NCI-H2107 treated with DMSO at 0.1 percent for 48 hours (cell line): ENCODE data around the gene CELF2.

Experiments used
- DNase-seq: peaks from one replicate; lab custom pipeline; 2025; ENCODE audit not compliant: unreplicated experiment; lab: John Stamatoyannopoulos, UW

Gene CELF2

DNA sequence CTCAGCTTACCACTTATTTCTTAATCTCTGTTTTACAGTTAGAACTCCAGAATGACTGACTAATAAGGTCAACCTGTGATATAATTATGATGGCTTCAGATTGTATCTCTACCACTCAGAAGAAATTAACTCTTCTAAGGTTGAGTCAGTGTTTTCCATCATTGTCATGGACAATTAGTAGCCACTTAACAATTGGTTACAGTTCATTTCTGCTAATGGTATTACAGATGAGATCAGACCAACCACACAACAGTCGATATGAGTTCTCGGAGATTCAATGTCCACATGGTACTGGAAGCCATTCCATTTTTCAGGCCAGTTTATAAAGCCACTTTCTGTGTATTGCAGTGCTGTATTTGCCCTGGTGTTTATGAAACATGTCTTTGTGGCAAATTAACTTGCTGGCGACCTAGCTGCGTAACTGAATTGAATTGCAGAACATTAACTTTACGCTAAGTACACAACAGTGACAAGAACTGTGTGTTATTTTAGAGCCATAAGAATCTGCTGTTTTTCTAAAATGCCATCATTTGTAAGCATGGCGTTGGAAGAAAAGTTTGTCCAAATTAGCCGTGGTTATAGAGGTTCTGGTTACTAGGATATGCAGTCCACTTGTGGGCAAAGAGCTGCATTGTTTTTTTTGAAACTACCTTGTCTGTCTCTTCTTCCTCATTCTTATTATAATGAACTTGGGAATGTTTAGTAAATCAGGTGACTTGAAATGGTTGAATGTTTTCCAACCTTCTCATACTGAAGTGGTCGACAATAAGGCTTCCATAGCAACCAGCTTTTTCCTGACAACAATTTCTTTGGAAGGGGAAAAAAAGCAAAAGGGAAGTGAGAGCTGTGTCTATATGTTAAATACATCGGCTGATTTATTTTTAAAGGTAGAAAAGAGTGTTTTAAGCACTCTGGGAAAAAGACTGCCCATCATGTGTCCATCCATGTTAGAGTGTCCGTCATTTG is 76.4 kb downstream of the CELF2 start:
- no peak for DNase-seq

DNA sequence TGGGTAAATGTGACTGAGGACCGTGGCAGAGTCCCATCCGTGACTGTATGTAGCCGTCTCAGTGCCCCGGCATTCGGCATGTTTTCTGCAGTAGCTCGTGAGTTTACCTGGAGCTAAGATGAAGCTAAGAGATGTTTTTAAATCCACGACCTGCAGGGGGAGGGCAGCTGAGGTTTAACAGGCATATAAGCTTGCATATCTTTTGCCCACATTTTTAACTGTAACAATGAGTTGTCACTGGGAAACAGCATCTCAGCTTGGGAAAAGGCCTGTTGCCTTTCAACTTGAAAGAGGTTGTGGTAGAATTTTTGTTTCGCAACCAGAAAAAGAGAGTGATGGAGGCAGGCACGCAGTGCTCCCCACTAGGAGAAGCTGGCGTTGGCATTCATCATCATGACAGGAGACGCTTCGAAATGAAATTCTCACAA is 77.7 kb downstream of the CELF2 start:
- DNase-seq: no peak

DNA sequence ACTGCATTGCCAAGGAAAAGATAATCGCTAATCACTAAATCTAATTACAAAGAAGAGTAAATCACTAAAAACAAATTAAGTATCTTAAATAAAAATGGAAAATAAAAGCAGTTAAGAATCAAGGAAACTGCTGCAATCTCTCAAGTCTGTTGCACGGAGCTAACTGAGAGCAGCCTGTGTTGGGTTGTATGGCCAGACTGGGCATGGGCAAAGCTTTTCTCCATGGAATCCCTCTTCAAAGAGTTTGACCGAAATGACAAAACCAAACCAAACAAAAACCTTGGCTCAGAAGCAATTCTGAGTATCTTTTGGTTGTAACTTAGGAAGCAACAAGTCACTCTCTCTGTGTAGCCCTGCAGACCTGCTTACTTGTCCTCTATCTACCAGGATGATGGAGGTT is 78.8 kb downstream of the CELF2 start:
- no peak for DNase-seq

DNA sequence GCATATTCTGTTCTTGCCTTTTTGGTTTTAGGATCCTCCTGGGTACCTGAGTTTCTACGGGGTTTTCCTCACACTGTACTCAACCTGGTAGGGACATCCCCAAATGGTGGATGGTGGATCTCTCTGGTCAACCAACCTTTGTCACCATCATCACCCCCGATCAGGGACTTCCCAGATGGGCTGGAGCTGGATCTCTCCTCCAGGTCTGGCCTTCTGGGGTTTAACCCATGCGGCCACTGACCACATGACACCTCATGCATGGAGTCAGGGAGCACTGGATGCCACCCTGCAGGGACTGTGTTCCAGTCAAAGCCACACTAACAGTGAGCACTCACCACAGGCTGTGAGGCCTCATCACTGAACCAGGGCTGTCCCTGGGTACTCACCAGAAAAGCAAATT is 80.0 kb downstream of the CELF2 start:
- no peak for DNase-seq

DNA sequence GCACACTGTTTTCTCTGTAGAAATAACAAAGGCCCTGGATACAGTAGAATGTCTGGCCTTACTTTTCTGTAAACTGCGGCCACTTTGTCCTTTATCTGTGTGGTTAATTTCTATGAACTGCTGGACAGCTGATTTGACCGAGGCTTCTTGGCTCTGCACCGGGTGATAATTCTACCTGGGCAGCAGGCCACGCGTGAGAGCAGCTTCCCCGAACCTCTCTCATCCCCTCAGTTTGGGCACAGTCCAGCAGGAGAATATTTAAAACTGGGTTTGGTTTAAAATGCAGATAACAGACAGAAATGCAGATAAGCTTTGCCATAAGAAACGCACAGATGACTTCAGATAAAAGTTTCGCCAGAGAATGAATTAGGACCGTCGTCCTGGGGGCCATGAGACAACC is 81.0 kb downstream of the CELF2 start:
- no peak for DNase-seq

DNA sequence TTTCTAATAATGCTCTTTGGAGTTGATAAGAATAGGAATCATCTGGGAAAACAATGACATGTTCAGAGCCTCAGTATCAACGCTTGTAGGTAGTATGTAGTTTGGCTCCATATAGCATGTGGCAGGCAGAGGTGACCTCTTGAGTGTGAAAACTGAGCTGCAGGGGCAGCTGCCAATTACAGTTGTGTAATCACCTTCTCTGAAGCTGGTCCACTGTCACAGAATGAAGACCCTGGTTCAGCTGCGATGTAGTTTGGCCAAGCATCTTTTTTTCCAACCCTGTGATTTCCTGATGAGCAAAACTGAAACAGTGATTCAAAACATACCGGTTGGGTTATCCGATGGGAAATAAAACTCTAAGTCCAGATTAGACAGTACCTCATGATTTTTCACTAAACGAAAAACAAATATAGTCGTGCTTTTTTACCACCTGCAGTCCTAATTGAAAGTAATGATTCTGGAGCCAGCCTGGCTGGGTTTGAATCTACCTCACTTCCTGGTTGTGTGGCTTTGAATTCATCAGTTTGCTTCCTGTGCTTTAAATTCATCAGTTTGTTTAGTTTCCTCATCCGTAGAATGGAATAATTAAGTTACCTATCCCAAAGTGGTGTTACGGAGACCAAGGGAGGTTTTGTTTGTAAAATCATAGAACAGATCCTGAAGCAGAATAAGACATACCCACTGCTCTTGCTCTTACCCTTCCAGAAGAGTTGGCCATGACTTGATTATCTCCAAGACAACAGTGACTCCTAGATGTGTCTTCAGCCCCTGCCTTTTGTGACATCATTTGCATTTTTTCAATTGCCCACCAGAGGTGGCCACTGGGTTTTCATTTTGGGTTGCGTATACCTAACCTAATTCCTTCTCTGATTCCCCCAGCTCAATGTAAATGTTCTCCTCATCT is 87.4 kb downstream of the CELF2 start:
- no peak for DNase-seq

DNA sequence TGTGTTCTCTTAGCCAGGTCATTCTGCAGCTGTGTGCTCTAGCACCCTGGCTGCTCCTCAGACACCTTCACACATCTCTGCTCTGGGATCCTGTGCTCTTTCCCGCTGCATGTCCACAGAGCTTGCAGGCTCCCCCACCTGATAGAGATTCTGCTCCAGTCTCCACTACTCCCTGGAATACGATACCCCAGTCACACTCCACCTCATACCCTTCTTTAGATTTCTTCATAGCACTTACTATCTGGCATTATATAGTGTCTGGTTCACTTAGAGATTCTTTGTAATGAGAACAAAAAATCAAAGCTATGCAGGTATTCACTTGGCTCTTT is 88.0 kb downstream of the CELF2 start:
- DNase-seq: no peak

DNA sequence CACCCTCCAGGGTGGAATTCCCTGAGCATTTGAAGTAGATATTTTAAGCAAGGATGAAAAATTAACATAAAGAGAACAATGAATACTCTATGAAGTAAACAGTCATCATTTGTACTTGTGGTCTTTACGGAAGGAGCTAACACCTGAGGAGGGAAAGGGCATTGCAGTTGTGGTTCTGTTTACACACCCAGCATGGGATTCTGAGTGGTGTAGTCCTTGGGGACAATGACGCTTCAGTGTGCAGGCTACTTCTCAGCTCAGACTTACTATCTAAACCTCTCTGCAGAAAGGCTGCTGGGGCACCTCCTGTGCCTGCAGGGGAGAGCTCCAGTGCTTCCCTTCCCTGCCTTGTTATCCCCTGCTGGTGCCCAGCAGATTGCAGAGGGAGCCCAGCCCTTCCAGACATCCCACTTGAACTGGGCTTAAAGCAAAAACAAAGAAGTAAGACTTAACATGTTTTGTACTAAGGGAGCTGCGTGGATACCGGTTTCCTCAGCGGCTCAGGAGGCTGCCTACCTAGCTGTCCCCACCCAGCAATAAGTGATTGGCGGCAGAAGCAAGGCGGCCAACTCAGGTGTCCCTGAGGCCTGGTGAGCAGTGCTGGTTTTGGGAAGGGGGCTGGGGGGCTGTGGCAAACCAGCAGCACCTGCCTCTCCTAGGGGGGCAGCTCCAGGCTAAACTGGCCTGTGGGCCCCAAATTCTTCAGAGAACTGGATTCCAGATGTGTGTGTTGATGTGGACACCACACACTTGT is 89.1 kb downstream of the CELF2 start:
- DNase-seq: peak; percentile 52

DNA sequence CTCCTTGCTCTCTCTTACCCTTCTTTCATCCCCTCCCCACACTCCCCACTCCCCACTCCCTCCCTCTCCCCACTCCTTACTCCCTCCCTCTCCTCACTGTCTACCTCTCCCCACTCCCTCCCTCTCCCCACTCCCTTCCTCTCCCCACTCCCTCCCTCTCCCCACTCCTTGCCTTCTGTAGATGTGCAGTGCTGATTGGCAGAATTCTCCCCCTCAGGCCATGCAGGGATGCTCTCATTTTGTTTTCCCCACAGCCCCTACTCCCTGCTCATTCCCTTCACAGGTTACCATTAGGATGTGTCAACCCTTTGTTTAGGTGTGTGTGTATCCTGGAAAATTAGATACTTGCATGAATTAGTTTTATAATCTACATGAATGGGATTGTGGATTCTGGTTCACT is 90.3 kb downstream of the CELF2 start:
- DNase-seq: no peak

DNA sequence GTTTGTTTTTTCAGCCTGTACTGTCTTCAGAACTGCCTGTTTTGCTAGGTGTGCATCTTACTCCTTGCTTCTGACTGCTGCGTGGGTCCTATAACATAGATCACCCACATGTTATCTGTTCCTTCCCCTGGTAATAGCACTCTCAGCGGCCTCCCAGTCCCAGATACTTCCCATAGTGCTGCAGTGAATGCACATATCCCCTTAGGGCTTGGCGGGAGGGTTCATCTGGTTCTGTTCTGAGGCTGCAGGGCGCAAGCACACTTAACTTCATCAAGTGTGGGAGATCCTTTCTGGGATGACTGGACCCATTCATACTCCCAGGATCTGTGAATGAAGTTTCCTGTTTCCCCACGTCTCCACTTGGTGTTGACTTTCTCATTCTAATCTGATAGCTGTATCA is 90.7 kb downstream of the CELF2 start:
- DNase-seq: no peak

DNA sequence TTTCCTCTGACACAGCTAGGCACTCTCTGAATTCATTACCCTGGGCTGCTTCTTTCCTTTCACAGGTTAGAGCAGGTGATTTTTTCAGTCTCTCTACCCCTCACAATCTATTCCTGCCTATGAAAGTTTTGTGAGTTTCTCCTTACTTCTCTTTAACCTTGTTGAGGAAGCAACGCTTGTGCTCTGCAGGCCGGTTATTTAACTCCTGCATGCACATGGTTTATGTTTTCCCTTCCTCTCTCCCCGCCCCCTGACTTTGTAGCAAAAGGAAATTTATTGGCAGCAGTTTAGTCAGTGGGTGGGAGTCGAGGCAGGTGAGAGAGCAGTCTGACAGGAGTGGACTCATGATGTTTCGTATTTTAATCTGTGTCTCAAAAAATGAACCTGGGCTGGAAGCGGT is 91.9 kb downstream of the CELF2 start:
- no peak for DNase-seq

DNA sequence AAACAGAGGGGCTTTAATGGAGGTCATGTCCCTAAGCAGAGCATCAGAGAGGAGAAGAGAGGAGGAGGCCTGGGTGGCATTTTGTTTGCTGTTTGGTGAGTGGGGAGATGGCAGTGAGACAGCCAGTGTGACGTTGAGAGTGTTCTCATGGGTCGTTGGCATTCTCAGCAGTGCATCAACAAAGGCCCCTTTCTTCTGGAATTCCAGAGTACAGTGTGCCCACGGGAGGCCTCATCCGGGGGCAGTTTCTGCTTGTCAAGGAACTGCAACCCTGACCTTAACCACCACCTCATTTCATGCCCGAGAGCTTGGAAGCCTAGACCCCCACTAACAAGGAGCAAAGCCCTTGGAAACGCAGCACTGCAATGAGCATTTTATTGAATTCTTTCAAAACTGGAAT is 92.9 kb downstream of the CELF2 start:
- no peak for DNase-seq

DNA sequence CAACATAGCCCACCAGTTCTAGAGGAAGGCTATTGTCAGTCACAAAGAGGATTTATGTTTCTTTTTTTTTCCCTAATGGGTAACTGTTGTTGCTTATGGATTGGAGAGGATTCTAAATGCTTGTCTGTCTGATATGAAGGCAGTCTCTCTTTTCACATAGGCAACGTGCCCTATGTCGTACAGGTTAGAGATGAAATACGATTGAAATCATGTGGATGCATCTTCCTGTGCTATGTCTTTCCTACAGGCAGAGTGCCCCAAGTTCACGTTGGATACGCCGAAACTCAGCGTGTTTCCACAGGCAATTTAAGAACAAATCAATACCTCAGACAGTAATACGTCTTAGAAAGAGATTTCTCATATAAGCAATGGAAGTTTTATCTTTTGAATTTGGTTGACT is 93.8 kb downstream of the CELF2 start:
- no peak for DNase-seq

DNA sequence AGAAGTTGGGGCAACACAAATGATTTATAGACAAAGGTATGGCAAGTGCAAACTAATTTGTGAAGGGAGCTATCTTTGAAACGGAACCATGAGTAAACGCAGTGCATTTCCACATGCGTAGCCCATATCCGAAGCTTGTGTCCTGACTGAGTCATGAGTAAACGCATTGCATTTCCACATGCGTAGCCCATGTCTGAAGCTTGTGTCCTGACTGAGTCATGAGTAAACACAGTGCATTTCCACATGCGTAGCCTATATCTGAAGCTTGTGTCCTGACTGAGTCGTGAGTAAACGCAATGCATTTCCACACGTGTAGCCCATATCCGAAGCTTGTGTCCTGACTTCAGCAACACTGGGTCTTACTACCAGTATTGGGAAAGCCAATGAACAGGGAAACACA is 95.0 kb downstream of the CELF2 start:
- no peak for DNase-seq

DNA sequence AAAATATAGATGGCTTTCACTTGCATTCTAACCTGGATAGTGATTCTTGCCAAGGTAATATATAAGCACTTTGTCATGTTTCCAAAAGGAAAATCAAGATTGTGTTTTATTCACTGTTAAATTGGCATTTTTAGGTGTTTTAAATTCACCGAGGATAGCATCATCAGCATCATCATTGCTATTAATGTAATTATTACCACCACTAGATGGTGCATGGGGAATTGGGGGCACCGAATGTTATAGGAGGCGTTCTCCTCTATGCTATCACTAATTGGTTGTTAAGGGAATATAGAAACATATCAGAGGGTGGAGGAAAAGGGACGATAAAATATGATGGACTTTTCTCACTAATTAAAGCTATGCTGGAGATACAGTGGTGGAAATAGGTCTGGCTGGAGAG is 95.5 kb downstream of the CELF2 start:
- no peak for DNase-seq

DNA sequence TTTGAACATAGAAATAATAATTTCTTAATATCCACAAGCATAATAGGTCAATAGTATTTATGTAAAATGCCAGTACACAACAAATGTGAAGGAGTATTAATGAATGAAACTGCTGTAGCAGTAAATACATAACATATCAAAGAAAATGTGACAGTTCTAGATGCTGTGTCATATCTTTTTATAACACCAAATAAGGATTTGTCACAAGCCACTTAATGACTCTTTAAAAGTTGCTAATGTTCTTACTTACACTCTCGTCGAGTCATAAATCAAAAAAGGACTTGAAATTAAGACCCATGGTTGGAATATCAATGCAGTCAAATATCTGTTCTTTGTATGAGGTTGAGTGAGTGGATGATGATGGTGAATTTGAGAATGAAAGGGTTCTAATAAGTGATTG is 96.6 kb downstream of the CELF2 start:
- no peak for DNase-seq

DNA sequence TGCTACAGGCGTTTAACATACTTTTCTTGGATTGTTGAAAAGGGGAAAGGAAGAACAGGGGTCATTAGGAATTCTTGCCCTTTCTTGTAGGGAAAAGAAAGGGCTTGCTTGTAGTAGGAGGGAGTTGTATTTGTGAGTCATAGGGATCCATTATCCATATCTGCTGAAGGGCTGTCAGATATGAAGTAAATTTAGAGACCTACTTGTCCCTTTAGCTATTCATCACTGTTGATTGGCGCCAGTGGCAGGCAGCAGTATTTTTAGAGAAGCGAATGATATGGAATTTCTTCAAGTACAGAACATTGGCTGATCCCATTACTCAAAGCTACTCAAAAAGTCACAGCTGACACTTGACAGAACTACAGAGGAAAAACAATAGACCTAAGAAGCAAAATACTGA is 97.7 kb downstream of the CELF2 start:
- DNase-seq: no peak

DNA sequence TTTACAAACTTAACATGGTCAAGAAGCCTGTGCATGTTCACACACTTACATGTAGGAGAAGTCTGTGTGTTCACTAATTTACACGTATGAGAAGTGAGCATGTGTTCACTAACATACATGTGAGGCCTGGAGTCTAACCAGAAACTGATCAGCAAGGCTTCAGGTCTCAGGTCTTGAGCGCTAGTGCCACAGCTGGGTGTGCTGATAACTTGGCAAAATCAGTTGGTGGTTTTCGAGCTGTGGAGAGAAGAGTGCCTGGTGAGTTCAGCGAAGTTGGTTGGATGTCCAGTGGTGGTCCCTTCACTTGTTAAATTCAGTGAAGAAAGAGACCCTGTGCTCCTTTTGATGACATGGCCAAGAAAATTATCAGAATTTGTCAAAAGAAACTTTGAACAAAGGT is 98.7 kb downstream of the CELF2 start:
- no peak for DNase-seq

DNA sequence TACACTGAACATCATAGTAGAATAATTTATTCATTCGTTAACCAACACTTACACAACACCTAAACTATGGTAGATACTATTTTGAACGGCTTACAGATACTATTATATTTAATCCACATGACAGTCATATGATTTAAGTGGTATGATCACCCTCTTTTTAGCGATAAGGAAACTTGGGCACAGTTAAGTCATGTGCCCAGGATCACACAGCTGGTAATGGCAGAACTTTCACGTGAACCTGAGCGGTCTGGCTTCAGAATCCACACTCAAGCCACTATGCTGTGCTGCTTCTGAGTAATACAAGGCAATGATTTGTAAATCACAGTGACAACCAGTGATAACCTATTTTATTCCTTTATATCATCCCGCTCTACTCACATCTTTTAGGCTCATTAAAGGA is 99.1 kb downstream of the CELF2 start:
- DNase-seq: no peak

DNA sequence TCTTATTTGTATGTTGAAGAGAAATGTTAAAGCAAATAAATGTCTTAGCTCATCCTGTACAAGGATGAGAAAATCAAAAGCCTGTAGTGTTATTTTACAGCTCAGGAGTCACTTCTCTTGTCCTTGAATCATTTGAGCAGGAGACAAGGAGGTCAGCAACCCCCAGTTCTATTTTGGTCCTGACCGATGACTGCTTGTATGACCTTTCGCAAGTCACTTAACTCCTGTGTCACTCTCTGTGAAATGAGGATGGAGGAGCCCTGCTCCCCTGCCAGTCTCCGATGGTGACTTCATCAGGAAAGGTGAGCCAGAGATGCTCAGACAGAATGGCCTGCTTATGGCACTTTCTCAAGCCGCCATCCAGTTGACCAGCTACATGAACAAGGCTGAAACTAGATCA is 101.0 kb downstream of the CELF2 start:
- no peak for DNase-seq

DNA sequence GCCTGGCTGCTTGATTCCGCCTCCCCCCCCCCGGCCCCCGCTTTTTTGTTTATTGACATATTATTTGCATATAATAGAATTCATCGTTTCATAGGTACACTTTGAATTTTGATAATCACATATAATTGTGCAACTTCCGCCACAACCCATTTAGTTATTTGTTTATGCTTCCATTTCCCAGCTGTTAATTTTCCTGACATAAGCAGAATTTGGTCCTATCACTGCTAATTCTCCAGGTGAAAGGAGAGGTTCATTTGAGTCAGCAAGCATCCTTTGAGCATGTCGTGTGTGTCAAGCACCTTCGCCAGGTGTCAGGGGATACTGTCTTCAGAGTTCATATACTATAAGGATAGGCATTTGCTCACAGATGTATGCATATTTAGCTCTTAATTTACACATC is 102.2 kb downstream of the CELF2 start:
- DNase-seq: no peak
